ENCODE data around the gene CCDC27.

CCDC27 gene

GRCh38 chr1:3779912-3780416, 27.7 kb downstream of the CCDC27 start:
- TF ChIP-seq CTCF (IDR thresholded peaks at IDR 0.05; ENCODE audit: insufficient read depth, low read depth, low read length, missing control alignments) = no peak
- no peak for DNase-seq (ENCODE audit: low read depth)
- H3K4me3 ChIP-seq (ENCODE audit: low read length) = no peak overlapping the region

- DNase-seq (ENCODE audit: low read depth) = no peak
- no peak for TF ChIP-seq CTCF (IDR thresholded peaks at IDR 0.05; ENCODE audit: insufficient read depth, low read depth, low read length, missing control alignments)
These were observed 28.7 kb downstream of the CCDC27 start for GRCh38 chr1:3780901-3781300.

GRCh38 chr1:3783651-3784474, 31.6 kb downstream of the CCDC27 start:
- DNase-seq (ENCODE audit: low read depth) = no peak
- no peak overlapping the region for H3K4me3 ChIP-seq (ENCODE audit: low read length)
- TF ChIP-seq CTCF (IDR thresholded peaks at IDR 0.05; ENCODE audit: insufficient read depth, low read depth, low read length, missing control alignments) = no peak

More at GRCh38 chr1:3780901-3781300, 28.7 kb downstream of the CCDC27 start:
- H3K4me3 ChIP-seq (ENCODE audit: low read length) = no peak overlapping the region

- no peak for DNase-seq (ENCODE audit: low read depth)
- no peak for TF ChIP-seq CTCF (IDR thresholded peaks at IDR 0.05; ENCODE audit: insufficient read depth, low read depth, low read length, missing control alignments)
- no peak overlapping the region for H3K4me3 ChIP-seq (ENCODE audit: low read length)
These were observed 32.8 kb downstream of the CCDC27 start for GRCh38 chr1:3785045-3785444.

- peak; percentile 54 for DNase-seq (ENCODE audit: low read depth)
- peak; percentile 65 for TF ChIP-seq CTCF (IDR thresholded peaks at IDR 0.05; ENCODE audit: insufficient read depth, low read depth, low read length, missing control alignments)
- H3K4me3 ChIP-seq (ENCODE audit: low read length) = no peak overlapping the region
These were observed 33.4 kb downstream of the CCDC27 start for GRCh38 chr1:3785456-3786157.

- no peak for TF ChIP-seq CTCF (IDR thresholded peaks at IDR 0.05; ENCODE audit: insufficient read depth, low read depth, low read length, missing control alignments)
- no peak for DNase-seq (ENCODE audit: low read depth)
- H3K4me3 ChIP-seq (ENCODE audit: low read length) = no peak overlapping the region
These were observed 34.5 kb downstream of the CCDC27 start for GRCh38 chr1:3786468-3787348.
